T-cell (primary cell): ENCODE measurements around the gene SFXN3. TPM values are rescaled to one million over a fixed set of nuclear protein-coding genes. Genes with fewer than 3 reads are reported as not detected.
A peak's percentile ranks its signal among the peaks of the same experiment; 100 is the strongest.

Experiments used
- ATAC-seq, 4 experiments: fragments of 200-7000 bp in 3 of 4; fragments of 150-1000 bp in 1 of 4; cut with Tn5 transposase; replicated peaks in 1 of 4; 1 replicate in 3 of 4; 2 replicates in 1 of 4; pipeline ENCODE4 v1.10.0; 2021; ENCODE audit warnings: moderate library complexity in 3 of 4, mild to moderate bottlenecking in 2 of 4, moderate number of reproducible peaks in 1 of 4
- CTCF ChIA-PET, 2 donors: fragments of 300-600 bp; sonication (Branson Sonifier 250); formaldehyde crosslinking; loops; one replicate each; lab custom pipeline; 2022; ENCODE audit warnings: antibody characterized with exemption in 2 of 2; lab: Charles Lee
- POLR2A ChIA-PET, 2 donors: fragments of 300-600 bp; sonication (Branson Sonifier 250); formaldehyde crosslinking; loops; one replicate each; lab custom pipeline; 2022; ENCODE audit warnings: antibody characterized with exemption in 2 of 2; lab: Charles Lee
- DNase-seq, 35 experiments: peaks; one replicate each; pipeline versions ENCODE4 v3.0.0 to v3.0.0-alpha.2; 2013 to 2023
- H3K27ac ChIP-seq: one replicate; pipeline ENCODE4 v1.5.1; 2013; ENCODE audit warnings: low read length
- H3K27me3 ChIP-seq, 2 experiments: replicated peaks in 1 of 2; 1 replicate in 1 of 2; 2 replicates in 1 of 2; pipeline versions ENCODE4 v1.6.1 to v1.7.0; 2013; ENCODE audit warnings: low read length in 1 of 2, mixed read lengths in 1 of 2; ENCODE audit not compliant: control insufficient read depth in 2 of 2, insufficient read depth in 2 of 2; ENCODE audit errors: extremely low read depth in 1 of 2
- H3K36me3 ChIP-seq, 2 donors: 1 replicate in 1 of 2; 2 replicates in 1 of 2; pipeline versions ENCODE4 v1.6.1 to v1.7.0; 2013; ENCODE audit warnings: low read length in 1 of 2; ENCODE audit not compliant: control insufficient read depth in 2 of 2, insufficient read depth in 1 of 2; ENCODE audit errors: extremely low read depth in 1 of 2
- H3K4me1 ChIP-seq, 2 experiments: 1 replicate in 1 of 2; 2 replicates in 1 of 2; pipeline versions ENCODE4 v1.6.1 to v1.7.0; 2013; ENCODE audit warnings: low read length in 2 of 2, mixed read lengths in 1 of 2; ENCODE audit not compliant: insufficient read depth in 2 of 2, control insufficient read depth in 1 of 2; ENCODE audit errors: extremely low read depth in 1 of 2
- H3K4me3 ChIP-seq, 2 donors: 1 replicate in 1 of 2; 2 replicates in 1 of 2; pipeline versions ENCODE4 v1.5.1 to v1.7.0; 2013; ENCODE audit warnings: mild to moderate bottlenecking in 2 of 2, low read length in 1 of 2, moderate library complexity in 1 of 2; ENCODE audit not compliant: control insufficient read depth in 1 of 2; ENCODE audit errors: extremely low read depth in 1 of 2
- H3K9me3 ChIP-seq: 2 replicates; pipeline ENCODE4 v1.7.0; 2013
- H3K27ac Mint-ChIP-seq, 2 donors: one replicate each; pipeline ENCODE4 v1.8.0; 2020 to 2021; ENCODE audit warnings: mild to moderate bottlenecking in 2 of 2, mixed read lengths in 2 of 2
- H3K27me3 Mint-ChIP-seq, 2 donors: one replicate each; pipeline ENCODE4 v1.8.0; 2021 to 2022; ENCODE audit warnings: mixed read lengths in 2 of 2
- H3K36me3 Mint-ChIP-seq: one replicate; pipeline ENCODE4 v1.8.0; 2021; ENCODE audit warnings: mixed read lengths
- H3K4me1 Mint-ChIP-seq, 3 donors: one replicate each; pipeline ENCODE4 v1.8.0; 2020 to 2022; ENCODE audit warnings: mixed read lengths in 3 of 3, mild to moderate bottlenecking in 1 of 3
- H3K4me3 Mint-ChIP-seq, 3 donors: one replicate each; pipeline ENCODE4 v1.8.0; 2020 to 2022; ENCODE audit warnings: mild to moderate bottlenecking in 3 of 3, mixed read lengths in 3 of 3, moderate library complexity in 3 of 3
- H3K9me3 Mint-ChIP-seq, 3 donors: one replicate each; pipeline ENCODE4 v1.8.0; 2020 to 2022; ENCODE audit warnings: mixed read lengths in 3 of 3
- WGBS: methylation state at CpG from one replicate; pipeline ENCODE4 v1.1.5; 2013; ENCODE audit warnings: missing lambda C conversion rate; ENCODE audit not compliant: insufficient coverage; 5-methylcytosine and 5-hydroxymethylcytosine counted together
- total RNA-seq, 35 experiments: library from RNA in 6 of 35; stranded (reverse) in 6 of 35; fragments of 120-200 nt in 1 of 35; gene quantifications; one replicate each; pipeline versions ENCODE4 v1.2.1 to v1.2.4 and lab custom pipeline; 2013 to 2026

Gene SFXN3
- total RNA-seq, 5 donors from 2014 or later (not counting 1 experiment from before 2014, with no cell fraction given) = 45.2 to 113 (median 91.0) TPM

DNA sequence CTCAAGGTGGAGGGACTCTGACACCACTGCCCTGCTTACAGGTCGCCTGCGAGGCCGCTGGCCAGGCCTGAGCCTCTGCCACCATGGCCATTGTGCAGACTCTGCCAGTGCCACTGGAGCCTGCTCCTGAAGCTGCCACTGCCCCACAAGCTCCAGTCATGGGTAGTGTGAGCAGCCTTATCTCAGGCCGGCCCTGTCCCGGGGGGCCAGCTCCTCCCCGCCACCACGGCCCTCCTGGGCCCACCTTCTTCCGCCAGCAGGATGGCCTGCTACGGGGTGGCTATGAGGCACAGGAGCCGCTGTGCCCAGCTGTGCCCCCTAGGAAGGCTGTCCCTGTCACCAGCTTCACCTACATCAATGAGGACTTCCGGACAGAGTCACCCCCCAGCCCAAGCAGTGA is 28.6 kb upstream of the SFXN3 start:
- 94% methylated on average over 10 of the region's 11 CpGs for WGBS
- no peak overlapping the region for H3K27ac ChIP-seq
- H3K9me3 ChIP-seq = no peaks in the 10 kb centered on the region
- H3K36me3 ChIP-seq = peaks cover 0 to 15% of the 10 kb centered on the region in 2 donors
- H3K4me3 ChIP-seq = no peak overlapping the region
- Mint-ChIP-seq H3K27ac (no peak overlapping the region), H3K9me3 (no peaks in the 10 kb centered on the region), H3K4me1 (peaks cover 13 to 22% (median 22%) of the 10 kb centered on the region in 3 donors), H3K4me3 (no peak overlapping the region), H3K27me3 (no peaks in the 10 kb centered on the region), H3K36me3 (peaks cover 6% of the 10 kb centered on the region)
- ChIA-PET POLR2A (interaction anchor here in 1 of 2 donors (0.6 kb wide), 1 partner anchor 10 kb away, joined by 5 read pairs; no protein-coding TSS in a partner anchor), CTCF (interaction anchor here in 1 of 2 donors (2.1 kb wide), 1 partner anchor 12 kb away, joined by 6 read pairs; no protein-coding TSS in a partner anchor)
- H3K4me1 ChIP-seq = peaks cover 10 to 29% of the 10 kb centered on the region in 2 experiments
- ATAC-seq = no peak
- DNase-seq = no peak
- no peaks in the 10 kb centered on the region for H3K27me3 ChIP-seq

DNA sequence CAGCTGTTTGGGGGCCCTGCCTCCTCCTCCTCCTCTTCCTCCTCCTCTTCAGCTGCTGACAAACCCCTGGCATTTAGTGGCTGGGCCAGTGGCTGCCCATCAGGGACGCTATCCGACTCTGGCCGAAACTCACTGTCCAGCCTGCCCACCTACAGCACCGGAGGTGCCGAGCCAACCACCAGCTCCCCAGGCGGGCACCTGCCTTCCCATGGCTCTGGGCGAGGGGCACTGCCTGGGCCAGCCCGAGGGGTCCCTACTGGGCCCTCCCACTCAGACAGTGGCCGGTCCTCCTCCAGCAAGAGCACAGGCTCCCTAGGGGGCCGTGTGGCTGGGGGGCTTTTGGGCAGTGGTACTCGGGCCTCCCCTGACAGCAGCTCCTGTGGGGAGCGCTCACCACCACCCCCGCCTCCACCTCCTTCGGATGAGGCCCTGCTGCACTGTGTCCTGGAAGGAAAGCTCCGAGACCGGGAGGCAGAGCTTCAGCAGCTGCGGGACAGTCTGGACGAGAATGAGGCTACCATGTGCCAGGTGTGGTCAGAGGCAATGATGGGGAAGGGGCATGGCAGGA is 27.3 kb upstream of the SFXN3 start:
- no peak for ATAC-seq
- peaks cover 10 to 12% (median 12%) of the 10 kb centered on the region in 3 donors for H3K4me1 Mint-ChIP-seq
- peaks cover 0 to 15% of the 10 kb centered on the region in 2 donors for H3K36me3 ChIP-seq
- no peaks in the 10 kb centered on the region for H3K27me3 ChIP-seq
- no peak for DNase-seq
- H3K9me3 ChIP-seq = no peaks in the 10 kb centered on the region
- H3K4me3 Mint-ChIP-seq = no peak overlapping the region
- H3K27me3 Mint-ChIP-seq = no peaks in the 10 kb centered on the region
- H3K4me1 ChIP-seq = peaks cover 2 to 18% of the 10 kb centered on the region in 2 experiments
- no peak overlapping the region for H3K27ac ChIP-seq
- H3K27ac Mint-ChIP-seq = no peak overlapping the region
- H3K36me3 Mint-ChIP-seq = peaks cover 6% of the 10 kb centered on the region
- H3K9me3 Mint-ChIP-seq = no peaks in the 10 kb centered on the region
- CTCF ChIA-PET = interaction anchor here in 1 of 2 donors (1.4 kb wide), 1 partner anchor 56 kb away, joined by 4 read pairs; no protein-coding TSS in a partner anchor
- H3K4me3 ChIP-seq = no peak overlapping the region
- 98% methylated on average over 15 of the region's 18 CpGs for WGBS
- POLR2A ChIA-PET = no interaction called here

DNA sequence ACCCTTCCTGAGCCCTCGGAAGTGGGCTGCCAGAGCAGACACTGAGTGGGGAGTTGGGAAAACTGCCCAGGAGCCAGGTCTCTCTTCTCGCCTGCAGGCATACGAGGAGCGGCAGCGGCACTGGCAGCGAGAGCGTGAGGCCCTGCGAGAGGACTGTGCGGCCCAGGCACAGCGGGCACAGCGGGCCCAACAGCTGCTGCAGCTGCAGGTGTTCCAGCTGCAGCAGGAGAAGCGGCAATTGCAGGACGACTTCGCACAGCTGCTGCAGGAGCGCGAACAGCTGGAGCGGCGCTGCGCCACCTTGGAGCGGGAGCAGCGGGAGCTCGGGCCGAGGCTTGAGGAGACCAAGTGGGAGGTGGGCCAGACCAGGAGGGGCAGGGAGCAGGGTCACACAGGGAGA is 25.7 kb upstream of the SFXN3 start:
- 95% methylated on average over 20 of the region's 23 CpGs for WGBS
- POLR2A ChIA-PET = interaction anchor here in 1 of 2 donors (0.6 kb wide), 1 partner anchor 18 kb away, joined by 3 read pairs; no protein-coding TSS in a partner anchor
- Histone ChIP-seq H3K4me1 (peaks cover 0 to 8% of the 10 kb centered on the region in 2 experiments), H3K27ac (no peak overlapping the region), H3K27me3 (no peaks in the 10 kb centered on the region), H3K36me3 (peaks cover 0 to 15% of the 10 kb centered on the region in 2 donors), H3K4me3 (no peak overlapping the region), H3K9me3 (no peaks in the 10 kb centered on the region)
- CTCF ChIA-PET = interaction anchor here in 1 of 2 donors (1.3 kb wide), 1 partner anchor 13 kb away, joined by 5 read pairs; no protein-coding TSS in a partner anchor
- no peaks in the 10 kb centered on the region for H3K27me3 Mint-ChIP-seq
- H3K4me1 Mint-ChIP-seq = peaks cover 5 to 9% (median 7%) of the 10 kb centered on the region in 3 donors
- peaks cover 6% of the 10 kb centered on the region for H3K36me3 Mint-ChIP-seq
- no peak overlapping the region for H3K27ac Mint-ChIP-seq
- no peaks in the 10 kb centered on the region for H3K9me3 Mint-ChIP-seq
- DNase-seq = no peak
- ATAC-seq = no peak
- no peak overlapping the region for H3K4me3 Mint-ChIP-seq

DNA sequence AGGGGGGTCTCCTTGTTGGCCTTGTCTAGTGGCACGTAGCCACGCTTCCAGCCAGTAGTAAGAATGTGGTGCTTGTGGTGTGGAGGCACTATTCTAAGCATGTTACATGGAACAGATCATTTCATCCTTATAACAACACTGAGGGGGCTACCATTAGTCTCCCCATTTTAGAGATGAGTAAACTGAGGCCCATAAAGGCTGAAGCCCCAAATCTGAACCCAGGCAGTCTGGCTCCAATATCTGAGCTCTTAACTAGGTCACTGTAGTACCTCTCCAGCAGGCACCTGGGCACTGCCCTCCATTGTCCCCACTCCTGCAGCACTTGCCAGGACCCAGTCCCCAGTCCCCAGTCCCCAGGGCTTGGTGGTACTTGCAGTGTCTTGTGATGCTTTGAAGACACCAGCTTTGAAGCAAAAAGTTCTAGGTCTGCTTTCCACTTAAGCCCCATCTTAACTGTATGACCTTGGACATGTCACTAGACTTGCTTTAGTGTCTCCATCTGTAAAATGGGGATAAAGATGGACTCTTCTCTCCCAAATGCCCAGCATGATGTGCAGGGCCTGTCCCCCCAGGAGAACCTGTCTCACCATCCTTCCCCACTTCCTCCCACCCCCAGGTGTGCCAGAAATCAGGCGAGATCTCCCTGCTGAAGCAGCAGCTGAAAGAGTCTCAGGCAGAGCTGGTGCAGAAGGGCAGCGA is 25.0 kb upstream of the SFXN3 start:
- Mint-ChIP-seq H3K4me1 (peaks cover 2 to 4% (median 3%) of the 10 kb centered on the region in 3 donors), H3K36me3 (peaks cover 6% of the 10 kb centered on the region), H3K27me3 (no peaks in the 10 kb centered on the region), H3K9me3 (no peaks in the 10 kb centered on the region), H3K27ac (peak overlapping the region in 1 of 2 donors; percentile 23), H3K4me3 (no peak overlapping the region)
- H3K4me1 ChIP-seq = peaks cover 0 to 3% of the 10 kb centered on the region in 2 experiments
- no peaks in the 10 kb centered on the region for H3K27me3 ChIP-seq
- ChIA-PET POLR2A (interaction anchor here in 1 of 2 donors (0.6 to 1.4 kb wide), 2 partner anchors 11 to 24 kb away, joined by 4 to 5 read pairs; partner anchors contain the start of genes PDZD7 and SFXN3), CTCF (interaction anchor here in 1 of 2 donors (1.3 kb wide), 1 partner anchor 13 kb away, joined by 5 read pairs; no protein-coding TSS in a partner anchor)
- H3K27ac ChIP-seq = no peak overlapping the region
- DNase-seq (no peak), ATAC-seq (no peak)
- no peaks in the 10 kb centered on the region for H3K9me3 ChIP-seq
- 64% methylated on average over 2 of the region's 4 CpGs for WGBS
- H3K36me3 ChIP-seq = peaks cover 0 to 15% of the 10 kb centered on the region in 2 donors
- H3K4me3 ChIP-seq = no peak overlapping the region

DNA sequence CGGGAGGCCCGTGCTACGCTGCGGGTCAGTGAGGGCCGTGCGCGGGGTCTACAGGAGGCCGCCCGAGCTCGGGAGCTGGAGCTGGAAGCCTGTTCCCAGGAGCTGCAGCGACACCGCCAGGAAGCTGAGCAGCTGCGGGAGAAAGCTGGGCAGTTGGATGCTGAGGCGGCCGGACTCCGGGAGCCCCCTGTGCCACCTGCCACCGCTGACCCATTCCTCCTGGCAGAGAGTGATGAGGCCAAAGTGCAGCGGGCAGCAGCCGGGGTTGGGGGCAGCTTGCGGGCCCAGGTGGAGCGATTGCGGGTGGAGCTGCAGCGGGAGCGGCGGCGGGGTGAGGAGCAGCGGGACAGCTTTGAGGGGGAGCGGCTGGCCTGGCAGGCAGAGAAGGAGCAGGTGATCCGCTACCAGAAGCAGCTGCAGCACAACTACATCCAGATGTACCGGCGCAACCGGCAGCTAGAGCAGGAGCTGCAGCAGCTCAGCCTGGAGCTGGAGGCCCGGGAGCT is 24.4 kb upstream of the SFXN3 start:
- no peak overlapping the region for H3K27ac ChIP-seq
- WGBS = 96% methylated on average over 33 of the region's 33 CpGs
- POLR2A ChIA-PET = interaction anchor here in 1 of 2 donors (1.4 kb wide), 1 partner anchor 24 kb away, joined by 5 read pairs; the partner anchor contains the start of genes PDZD7 and SFXN3

DNA sequence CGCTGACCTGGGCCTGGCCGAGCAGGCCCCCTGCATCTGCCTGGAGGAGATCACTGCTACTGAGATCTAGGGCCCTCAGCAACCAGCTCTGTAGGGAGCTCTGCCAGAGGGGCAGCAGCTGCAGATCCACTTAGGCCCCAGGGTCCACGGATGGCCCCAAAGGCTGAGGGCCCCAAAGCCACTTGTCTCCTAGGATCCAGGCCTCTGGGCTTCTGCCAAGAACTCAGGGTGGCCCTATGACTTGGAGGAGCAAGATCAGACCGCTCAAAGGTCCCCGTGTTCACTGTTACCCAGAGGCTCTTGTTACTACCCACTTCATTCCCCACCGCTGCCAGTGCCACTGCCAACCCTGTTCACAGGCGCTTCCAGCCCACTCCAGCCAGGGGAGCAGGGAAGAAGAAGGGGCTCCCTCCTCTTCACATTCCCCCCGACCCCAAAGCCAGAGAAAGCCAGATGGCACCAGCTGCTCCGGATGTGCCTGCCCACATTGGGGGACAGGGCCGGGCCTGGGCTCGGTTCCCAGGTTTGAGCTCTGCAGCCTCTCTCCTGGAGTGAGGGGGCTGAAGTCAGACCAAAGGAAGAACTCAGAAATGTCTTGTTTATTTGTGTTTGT is 23.8 kb upstream of the SFXN3 start:
- ChIA-PET CTCF (no interaction called here), POLR2A (interaction anchor here in 1 of 2 donors (1.4 kb wide), 1 partner anchor 23 kb away, joined by 5 read pairs; the partner anchor contains the start of genes PDZD7 and SFXN3)
- Mint-ChIP-seq H3K4me3 (no peak overlapping the region), H3K4me1 (no peaks in the 10 kb centered on the region), H3K27ac (no peak overlapping the region), H3K27me3 (no peaks in the 10 kb centered on the region), H3K9me3 (no peaks in the 10 kb centered on the region), H3K36me3 (peaks cover 6% of the 10 kb centered on the region)
- Histone ChIP-seq H3K4me1 (no peaks in the 10 kb centered on the region), H3K27ac (no peak overlapping the region), H3K36me3 (peaks cover 0 to 15% of the 10 kb centered on the region in 2 donors), H3K9me3 (no peaks in the 10 kb centered on the region), H3K27me3 (no peaks in the 10 kb centered on the region), H3K4me3 (no peak overlapping the region)
- ATAC-seq (no peak), DNase-seq (no peak)
- WGBS = 89% methylated on average over 7 of the region's 11 CpGs

More for the DNA sequence above, 24.4 kb upstream of the SFXN3 start:
- no peaks in the 10 kb centered on the region for H3K27me3 ChIP-seq
- Mint-ChIP-seq H3K4me3 (no peak overlapping the region), H3K4me1 (no peaks in the 10 kb centered on the region), H3K36me3 (peaks cover 6% of the 10 kb centered on the region), H3K27me3 (no peaks in the 10 kb centered on the region), H3K9me3 (no peaks in the 10 kb centered on the region), H3K27ac (no peak overlapping the region)
- H3K36me3 ChIP-seq = peaks cover 0 to 15% of the 10 kb centered on the region in 2 donors
- H3K4me1 ChIP-seq = peaks cover 0 to under 1% of the 10 kb centered on the region in 2 experiments
- ATAC-seq = no peak
- H3K9me3 ChIP-seq = no peaks in the 10 kb centered on the region
- CTCF ChIA-PET = no interaction called here
- DNase-seq = no peak
- H3K4me3 ChIP-seq = no peak overlapping the region
